AG20443 (cell line): Measurements from ENCODE around the gene SIGLEC14.
A peak's percentile ranks its signal among the peaks of the same experiment; 100 is the strongest.

Source experiments
- DNase-seq: peaks from one replicate; pipeline ENCODE4 v3.0.0; 2012; ENCODE audit warnings: low spot score, mixed read lengths

The SIGLEC14 gene

GRCh38 chr19:51621178-51621577 lies 25.4 kb downstream of the SIGLEC14 start:
- DNase-seq, result no peak

GRCh38 chr19:51615991-51616390 lies 30.6 kb downstream of the SIGLEC14 start:
- DNase-seq, result no peak

GRCh38 chr19:51614789-51615188 lies 31.8 kb downstream of the SIGLEC14 start:
- DNase-seq, result no peak

- DNase-seq, result no peak
These were observed 36.0 kb downstream of the SIGLEC14 start for GRCh38 chr19:51610576-51610975.

GRCh38 chr19:51607920-51608562 lies 38.6 kb downstream of the SIGLEC14 start:
- peak; percentile 82 for DNase-seq

- no peak for DNase-seq
These were observed 39.5 kb downstream of the SIGLEC14 start for GRCh38 chr19:51607077-51607476.

- no peak for DNase-seq
These were observed 44.3 kb downstream of the SIGLEC14 start for GRCh38 chr19:51602189-51602854.

GRCh38 chr19:51600940-51601580 lies 45.6 kb downstream of the SIGLEC14 start:
- DNase-seq, result no peak

GRCh38 chr19:51599084-51599483 lies 47.5 kb downstream of the SIGLEC14 start:
- no peak for DNase-seq

- DNase-seq, result no peak
These were observed 48.3 kb downstream of the SIGLEC14 start for GRCh38 chr19:51598159-51598915.

GRCh38 chr19:51595190-51596175 lies 51.1 kb downstream of the SIGLEC14 start:
- no peak for DNase-seq

GRCh38 chr19:51594774-51595109 lies 51.9 kb downstream of the SIGLEC14 start:
- DNase-seq, result no peak

- DNase-seq, result peak; percentile 100
These were observed 52.5 kb downstream of the SIGLEC14 start for GRCh38 chr19:51593969-51594773.

GRCh38 chr19:51593138-51593890 lies 53.3 kb downstream of the SIGLEC14 start:
- no peak for DNase-seq
